HS-27A (cell line): ENCODE measurements around the gene KIF7.
"Not testable (repeated sequence)": the region's sequence is repeated elsewhere in the genome, so short reads cannot be mapped to it uniquely, and the experiment has no call there.

Source experiments
- DNase-seq: peaks from one replicate; pipeline ENCODE4 v3.0.0-alpha.2; 2012; ENCODE audit warnings: low read depth, missing footprints

Gene KIF7

GRCh38 chr15:89621547-89621946 is 33.7 kb downstream of the KIF7 start:
- no peak for DNase-seq

- DNase-seq, result no peak
Observed at GRCh38 chr15:89616228-89616627, 39.0 kb downstream of the KIF7 start.

- no peak for DNase-seq
Observed at GRCh38 chr15:89615135-89615534, 40.1 kb downstream of the KIF7 start.

GRCh38 chr15:89614164-89614563 is 41.1 kb downstream of the KIF7 start:
- no peak for DNase-seq

- DNase-seq, result no peak
Observed at GRCh38 chr15:89613031-89613430, 42.2 kb downstream of the KIF7 start.

- no peak for DNase-seq
Observed at GRCh38 chr15:89611317-89611716, 44.0 kb downstream of the KIF7 start.

GRCh38 chr15:89599021-89599420 is 56.2 kb downstream of the KIF7 start:
- no peak for DNase-seq

- no peak for DNase-seq
Observed at GRCh38 chr15:89593018-89593417, 62.2 kb downstream of the KIF7 start.

GRCh38 chr15:89591834-89592233 is 63.4 kb downstream of the KIF7 start:
- DNase-seq, result no peak

- DNase-seq, result no peak
Observed at GRCh38 chr15:89587955-89588354, 67.3 kb downstream of the KIF7 start.

- no peak for DNase-seq
Observed at GRCh38 chr15:89586651-89587050, 68.6 kb downstream of the KIF7 start.

GRCh38 chr15:89580747-89581146 is 74.5 kb downstream of the KIF7 start:
- not testable (repeated sequence) for DNase-seq

GRCh38 chr15:89578146-89578545 is 77.1 kb downstream of the KIF7 start:
- no peak for DNase-seq
